AG10803 (cell line): ENCODE measurements around the gene HOXB2.

Experiments used
- DNase-seq: peaks from one replicate; pipeline ENCODE4 v3.0.0; 2010; ENCODE audit warnings: low read depth
- H3K4me3 ChIP-seq: 2 replicates; pipeline ENCODE4 v1.5.1; 2011; ENCODE audit warnings: mild to moderate bottlenecking, low read length, control low read depth
- CTCF ChIP-seq: conservative IDR thresholded peaks from 2 replicates; pipeline ENCODE4 v1.5.1; 2011; ENCODE audit warnings: mild to moderate bottlenecking, low read length, control low read depth, inconsistent platforms

The HOXB2 gene

DNA sequence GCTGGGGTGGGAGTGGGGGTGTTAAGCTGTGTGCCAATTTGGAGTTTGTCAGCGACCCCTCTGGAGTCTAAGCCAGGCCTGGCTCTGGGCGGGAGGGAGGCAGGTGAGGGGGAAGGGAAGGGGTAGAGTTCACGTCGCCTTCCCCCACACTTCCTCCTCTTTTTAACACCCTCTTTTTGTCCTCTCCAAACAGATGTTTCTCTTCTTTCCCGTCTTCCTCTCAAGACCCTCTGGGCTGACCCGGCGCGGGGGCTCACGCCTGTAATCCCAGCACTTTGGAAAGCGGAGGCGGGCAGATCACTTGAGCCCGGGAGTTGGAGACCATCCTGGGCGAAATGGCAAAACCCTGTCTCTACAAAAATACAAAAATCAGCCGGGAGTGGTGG, 17.4 kb downstream of the HOXB2 start:
- no peak for TF ChIP-seq CTCF
- DNase-seq: no peak
- H3K4me3 ChIP-seq: no peak overlapping the region

DNA sequence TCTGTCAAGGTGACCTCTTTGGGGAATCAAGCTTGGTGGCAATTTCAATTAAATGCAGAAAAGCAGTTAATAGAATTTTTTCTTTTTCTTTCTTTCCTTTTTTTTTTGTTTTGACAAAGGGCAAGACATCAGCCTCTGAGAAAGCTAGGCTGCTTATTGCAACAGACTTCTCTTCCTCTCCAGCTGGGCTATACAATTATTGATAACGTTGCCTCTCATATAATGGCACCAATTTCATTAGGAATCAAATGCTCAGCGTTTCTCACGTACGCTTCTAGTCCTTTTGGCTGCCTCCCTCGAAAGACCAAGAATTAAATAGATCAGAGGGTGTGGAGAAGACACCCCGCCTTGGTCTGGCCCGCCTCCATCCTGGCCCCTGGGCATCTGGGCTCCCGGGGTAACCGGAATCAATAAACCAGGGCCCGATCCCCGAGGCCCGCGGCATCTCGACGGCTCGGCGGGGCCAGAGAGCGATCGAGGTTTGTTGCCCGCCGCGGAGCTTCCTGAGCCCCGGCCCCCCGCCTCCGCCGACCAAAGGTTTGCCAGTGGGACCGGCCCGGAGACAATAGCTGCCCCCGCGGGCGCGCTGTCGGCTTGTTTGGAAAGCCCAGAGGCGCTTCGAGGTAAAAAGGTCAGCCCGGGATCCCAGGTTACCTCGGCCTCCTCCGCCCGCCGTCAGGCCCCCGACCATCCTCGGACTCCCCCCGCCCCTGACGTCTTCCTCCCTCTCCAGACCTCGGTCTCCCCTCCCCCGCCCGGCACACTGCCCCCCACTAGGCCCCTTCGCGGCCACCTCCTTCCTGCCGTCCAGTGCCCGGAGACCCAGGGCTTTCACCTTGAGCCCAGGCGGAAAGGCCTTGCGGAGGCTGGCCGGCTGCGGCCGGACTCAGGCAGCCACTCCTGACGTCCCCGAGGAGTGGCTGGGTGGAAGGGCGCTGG, 18.0 kb downstream of the HOXB2 start:
- no peak for TF ChIP-seq CTCF
- H3K4me3 ChIP-seq: no peak overlapping the region
- DNase-seq: no peak

GRCh38 chr17:48523010-48523409, 21.9 kb downstream of the HOXB2 start:
- DNase-seq: no peak
- no peak overlapping the region for H3K4me3 ChIP-seq
- peak; percentile 55 for TF ChIP-seq CTCF

GRCh38 chr17:48522031-48522653, 22.8 kb downstream of the HOXB2 start:
- H3K4me3 ChIP-seq: no peak overlapping the region
- no peak for DNase-seq
- no peak for TF ChIP-seq CTCF

DNA sequence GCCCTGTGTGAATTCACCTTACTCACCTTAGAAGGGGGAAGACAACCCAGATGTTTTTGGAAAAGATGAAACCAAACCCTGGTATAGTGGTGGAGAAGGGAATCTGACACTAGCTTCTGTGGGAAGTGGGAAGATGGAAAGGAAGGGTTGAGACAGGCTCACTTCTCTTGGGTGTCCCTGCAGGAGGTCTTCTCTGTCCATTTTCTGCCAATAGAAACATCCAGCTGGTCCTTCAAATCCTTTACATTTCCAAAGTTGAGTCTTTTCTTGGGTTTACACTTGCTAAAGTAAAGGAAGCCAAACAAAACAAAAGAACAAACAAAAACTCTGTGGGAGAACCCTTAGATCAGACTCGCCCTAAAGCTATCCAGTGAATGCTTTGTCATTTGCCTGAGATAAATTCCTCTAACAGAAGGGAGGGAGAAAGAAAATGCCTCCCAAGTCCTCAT, 24.3 kb downstream of the HOXB2 start:
- no peak overlapping the region for H3K4me3 ChIP-seq
- no peak for TF ChIP-seq CTCF
- peak; percentile 54 for DNase-seq

- H3K4me3 ChIP-seq: no peak overlapping the region
- TF ChIP-seq CTCF: no peak
- DNase-seq: no peak
Measured at GRCh38 chr17:48519427-48519826, 25.5 kb downstream of the HOXB2 start.

DNA sequence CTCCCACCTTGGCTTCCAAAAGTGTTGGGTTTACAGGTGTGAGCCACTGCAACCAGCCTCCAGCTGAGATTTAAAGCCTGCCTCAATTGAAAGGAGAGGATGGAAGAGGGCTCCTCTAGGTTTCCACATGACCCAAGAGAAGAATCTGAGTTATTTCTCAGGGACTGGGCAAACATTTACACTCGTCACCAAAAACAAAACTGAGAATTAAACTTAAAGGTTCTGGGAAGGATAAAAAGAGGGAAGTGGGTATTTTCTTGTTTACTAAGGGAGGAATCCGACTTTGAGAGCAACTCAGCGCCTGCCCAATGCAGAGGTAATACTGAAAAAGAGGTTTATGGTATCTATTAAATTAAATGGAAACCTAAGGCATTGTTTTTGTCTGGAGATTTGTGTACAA, 27.4 kb downstream of the HOXB2 start:
- TF ChIP-seq CTCF: no peak
- no peak overlapping the region for H3K4me3 ChIP-seq
- DNase-seq: no peak
